HCT116 (cell line): ENCODE data around the gene HSPA9. TPM values are rescaled to one million over a fixed set of nuclear protein-coding genes. Genes with fewer than 3 reads are reported as not detected.

Experiments
- ATAC-seq: fragments of 200-7000 bp; cut with Tn5 transposase; 2 replicates; pipeline ENCODE4 v1.9.1; 2020; ENCODE audit warnings: mild to moderate bottlenecking, moderate library complexity
- BruUV-seq: library from RNA; stranded (reverse); fragments of 400-500 nt; replicated peaks from 2 replicates; lab custom pipeline; 2021; lab: Mats Ljungman, UMichigan
- CTCF ChIA-PET: fragments of 300-600 bp; sonication (Branson Sonifier 250); formaldehyde crosslinking; loops from one replicate; lab custom pipeline; 2021; ENCODE audit warnings: antibody characterized with exemption; lab: Charles Lee
- POLR2A ChIA-PET: fragments of 300-600, 350-600 bp; sonication (Branson Sonifier 250); formaldehyde crosslinking; loops from one replicate; lab custom pipeline; 2021; ENCODE audit warnings: antibody characterized with exemption; lab: Charles Lee
- RAD21 ChIA-PET, 2 experiments: fragments of 300-600 bp; sonication (Branson Sonifier 250); formaldehyde crosslinking; loops; one replicate each; lab custom pipeline; 2023; ENCODE audit warnings: low total read pairs in 2 of 2; ENCODE audit not compliant: uncharacterized antibody in 2 of 2, unreplicated experiment in 2 of 2, low non-redundant PET in 1 of 2; lab: Charles Lee
- DNase-seq: peaks from one replicate; pipeline ENCODE4 v3.0.0-alpha.2; 2010; ENCODE audit warnings: low read depth, low spot score
- H2AFZ ChIP-seq: fragments of 200-600 bp; shearing (Covaris generic), sonication (generic); 2 replicates; pipeline ENCODE4 v1.6.1; 2017; ENCODE audit warnings: low read depth, mixed run types, mixed read lengths, antibody characterized with exemption, low read length; ENCODE audit not compliant: poor library complexity, severe bottlenecking
- H3K27ac ChIP-seq: 2 replicates; pipeline ENCODE4 v1.5.1; 2012; ENCODE audit warnings: low read depth, low read length
- H3K27me3 ChIP-seq: fragments of 200-600 bp; sonication (generic); 2 replicates; pipeline ENCODE4 v1.6.1; 2016; ENCODE audit warnings: mixed run types, low read length, mixed read lengths; ENCODE audit not compliant: insufficient read depth
- H3K36me3 ChIP-seq, 2 experiments: fragments of 200-500 bp in 1 of 2; fragments of 200-600 bp in 1 of 2; sonication (Bioruptor generic) in 1 of 2; sonication (generic) in 1 of 2; 2 replicates each; pipeline versions ENCODE4 v1.5.1 to v1.6.1; 2014 to 2016; ENCODE audit warnings: low read length in 2 of 2, inconsistent platforms in 1 of 2, mixed read lengths in 1 of 2, mixed run types in 1 of 2; ENCODE audit not compliant: insufficient read depth in 2 of 2, control insufficient read depth in 1 of 2
- H3K4me1 ChIP-seq, 2 experiments: fragments of 200-600 bp in 1 of 2; sonication (generic) in 1 of 2; 2 replicates each; pipeline versions ENCODE4 v1.5.1 to v1.6.1; 2012 to 2017; ENCODE audit warnings: low read length in 2 of 2, inconsistent platforms in 1 of 2, mild to moderate bottlenecking in 1 of 2, mixed read lengths in 1 of 2, mixed run types in 1 of 2, moderate library complexity in 1 of 2; ENCODE audit not compliant: insufficient read depth in 2 of 2, control insufficient read depth in 1 of 2
- H3K4me2 ChIP-seq: fragments of 200-600 bp; sonication (generic); 2 replicates; pipeline ENCODE4 v1.6.1; 2017; ENCODE audit warnings: mixed run types, low read length, mixed read lengths
- H3K4me3 ChIP-seq, 2 experiments: fragments of 200-600 bp in 1 of 2; sonication (generic) in 1 of 2; replicated peaks in 1 of 2; 2 replicates each; pipeline ENCODE4 v1.5.1; 2011 to 2016; ENCODE audit warnings: low read length in 2 of 2, control low read depth in 1 of 2, low read depth in 1 of 2, mild to moderate bottlenecking in 1 of 2, mixed read lengths in 1 of 2, mixed run types in 1 of 2
- H3K79me2 ChIP-seq: fragments of 200-600 bp; sonication (generic); 2 replicates; pipeline ENCODE4 v1.6.1; 2017; ENCODE audit warnings: mild to moderate bottlenecking, mixed run types, low read length, moderate library complexity, mixed read lengths; ENCODE audit not compliant: insufficient read depth
- H3K9ac ChIP-seq: fragments of 200-600 bp; sonication (generic); 2 replicates; pipeline ENCODE4 v1.6.1; 2016; ENCODE audit warnings: low read length, mixed read lengths
- H3K9me2 ChIP-seq: fragments of 200-600 bp; sonication (generic), shearing (Covaris generic); 2 replicates; pipeline ENCODE4 v1.6.1; 2017; ENCODE audit warnings: mixed run types, mild to moderate bottlenecking, moderate library complexity; ENCODE audit not compliant: insufficient read depth
- H3K9me3 ChIP-seq, 2 experiments: fragments of 200-500 bp in 1 of 2; fragments of 200-600 bp in 1 of 2; sonication (Bioruptor generic) in 1 of 2; sonication (generic) in 1 of 2; 2 replicates each; pipeline ENCODE4 v1.6.1; 2014 to 2017; ENCODE audit warnings: low read length in 2 of 2, mixed read lengths in 2 of 2, inconsistent platforms in 1 of 2, low read depth in 1 of 2, mild to moderate bottlenecking in 1 of 2, mixed run types in 1 of 2, moderate library complexity in 1 of 2; ENCODE audit not compliant: control insufficient read depth in 1 of 2, insufficient read depth in 1 of 2
- H4K20me1 ChIP-seq: fragments of 200-600 bp; sonication (generic), shearing (Covaris generic); 2 replicates; pipeline ENCODE4 v1.6.1; 2017; ENCODE audit warnings: mixed run types, mild to moderate bottlenecking, moderate library complexity; ENCODE audit not compliant: insufficient read depth
- CBX3 ChIP-seq: IDR thresholded peaks from 2 replicates; pipeline ENCODE4 v1.6.1; 2012; ENCODE audit warnings: low read depth
- CEBPB ChIP-seq: IDR thresholded peaks from 2 replicates; pipeline ENCODE4 v1.6.1; 2012; ENCODE audit warnings: low read depth
- ELF1 ChIP-seq: IDR thresholded peaks from 2 replicates; pipeline ENCODE4 v1.6.1; 2012; ENCODE audit warnings: low read depth, borderline replicate concordance
- EZH2 ChIP-seq: fragments of 200-600 bp; sonication (generic); IDR thresholded peaks from 2 replicates; pipeline ENCODE4 v1.6.1; 2017; ENCODE audit warnings: antibody characterized with exemption, mixed run types
- EZH2phosphoT487 ChIP-seq: fragments of 200-600 bp; IDR thresholded peaks from 2 replicates; pipeline ENCODE4 v1.6.1; 2018; ENCODE audit warnings: antibody characterized with exemption, borderline replicate concordance
- JUND ChIP-seq: IDR thresholded peaks from 2 replicates; pipeline ENCODE4 v1.6.1; 2012
- POLR2A ChIP-seq: IDR thresholded peaks from 2 replicates; pipeline ENCODE4 v1.7.0; 2011; ENCODE audit warnings: borderline replicate concordance; ENCODE audit not compliant: insufficient read depth, insufficient read length; ENCODE audit errors: extremely low read depth
- POLR2AphosphoS5 ChIP-seq: IDR thresholded peaks from 2 replicates; pipeline ENCODE4 v1.6.1; 2011; ENCODE audit warnings: mild to moderate bottlenecking, low read depth, low read length, moderate library complexity
- RAD21 ChIP-seq: IDR thresholded peaks from 2 replicates; pipeline ENCODE4 v1.6.1; 2012; ENCODE audit warnings: low read depth, mild to moderate bottlenecking
- SIN3A ChIP-seq: IDR thresholded peaks from 2 replicates; pipeline ENCODE4 v1.6.1; 2012; ENCODE audit warnings: low read depth
- SRF ChIP-seq: IDR thresholded peaks from 2 replicates; pipeline ENCODE4 v1.6.1; 2012; ENCODE audit warnings: low read depth
- TCF7L2 ChIP-seq: IDR thresholded peaks from 2 replicates; pipeline ENCODE4 v1.7.0; 2011; ENCODE audit warnings: borderline replicate concordance, inconsistent platforms; ENCODE audit not compliant: insufficient read depth, insufficient read length; ENCODE audit errors: extremely low read depth
- YY1 ChIP-seq: IDR thresholded peaks from 2 replicates; pipeline ENCODE4 v1.6.1; 2011; ENCODE audit warnings: low read length, low read depth, moderate library complexity, mild to moderate bottlenecking; ENCODE audit not compliant: insufficient replicate concordance; ENCODE audit errors: extremely low read depth
- ZFX ChIP-seq: fragments of 450-650 bp; IDR thresholded peaks from 2 replicates; pipeline ENCODE4 v1.6.1; 2017
- intact Hi-C: fragments of 100-400 bp; cut with micrococcal nuclease; formaldehyde crosslinking; loops from 2 replicates; pipeline ENCODE4 v1.10.0; 2022
- total RNA-seq: library from RNA; stranded (reverse); gene quantifications from one replicate; pipeline ENCODE4 v1.2.1, GENCODE V29; 2021; ENCODE audit not compliant: unreplicated experiment
- TF ChIP-seq, protein P1 (sequence below): IDR thresholded peaks from 2 replicates; pipeline ENCODE4 v1.6.1; 2011; ENCODE audit warnings: mild to moderate bottlenecking, low read length, moderate library complexity; ENCODE audit not compliant: insufficient replicate concordance; ENCODE audit errors: extremely low read depth
- TF ChIP-seq, protein P2 (sequence below): IDR thresholded peaks from 2 replicates; pipeline ENCODE4 v1.6.1; 2012; ENCODE audit warnings: low read depth
- TF ChIP-seq, protein P3 (sequence below): IDR thresholded peaks from 2 replicates; pipeline ENCODE4 v1.6.1; 2012
- TF ChIP-seq, protein P4 (sequence below): IDR thresholded peaks from 2 replicates; pipeline ENCODE4 v1.6.1; 2012
- TF ChIP-seq, protein P5 (sequence below), 3 experiments: fragments of 200-600 bp in 1 of 3; sonication (generic) in 1 of 3; IDR thresholded peaks in 2 of 3; conservative IDR thresholded peaks in 1 of 3; 2 replicates each; pipeline ENCODE4 v1.5.1; 2012 to 2017; ENCODE audit warnings: low read depth in 2 of 3, low read length in 2 of 3, antibody characterized with exemption in 1 of 3, borderline replicate concordance in 1 of 3, control low read depth in 1 of 3, mild to moderate bottlenecking in 1 of 3, mixed read lengths in 1 of 3, mixed run types in 1 of 3, moderate library complexity in 1 of 3; ENCODE audit not compliant: insufficient read depth in 1 of 3

Gene HSPA9
- total RNA-seq, 1 experiment from 2014 or later: 486 TPM

DNA sequence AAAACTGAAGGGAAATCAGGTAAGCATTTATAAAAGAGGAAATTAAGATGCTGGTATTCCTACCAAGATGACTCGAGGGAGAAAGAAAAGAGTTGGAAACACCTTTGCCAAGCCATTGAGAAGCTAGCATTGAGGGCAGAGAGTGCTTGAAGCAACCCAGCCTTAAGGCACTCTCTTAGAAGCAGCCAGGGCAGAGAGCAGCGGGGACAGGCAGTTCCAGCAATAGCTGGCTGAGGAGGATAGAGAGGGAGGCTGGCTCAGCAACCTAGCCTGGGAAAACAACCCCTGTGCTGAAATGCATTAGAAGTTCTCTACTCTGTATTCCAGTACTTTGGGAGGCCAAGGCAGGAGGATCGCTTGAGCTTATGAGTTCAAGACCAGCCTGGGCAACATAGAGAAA lies 40.3 kb upstream of the HSPA9 start:
- Histone ChIP-seq H3K4me1 (no peaks in the 10 kb centered on the region), H2AFZ (no peak overlapping the region), H4K20me1 (no peaks in the 10 kb centered on the region), H3K4me3 (no peak overlapping the region), H3K79me2 (no peaks in the 10 kb centered on the region), H3K4me2 (no peak overlapping the region), H3K9ac (no peak overlapping the region), H3K27ac (no peak overlapping the region), H3K9me3 (no peaks in the 10 kb centered on the region), H3K27me3 (no peaks in the 10 kb centered on the region), H3K36me3 (no peaks in the 10 kb centered on the region), H3K9me2 (no peaks in the 10 kb centered on the region)
- no peak for ATAC-seq
- RAD21 ChIA-PET: no interaction called here
- POLR2A ChIA-PET: no interaction called here
- intact Hi-C loops: no loop called here
- no peak for DNase-seq
- CTCF ChIA-PET: no interaction called here
- no TSS peak for BruUV-seq
- TF ChIP-seq, protein P1, sequence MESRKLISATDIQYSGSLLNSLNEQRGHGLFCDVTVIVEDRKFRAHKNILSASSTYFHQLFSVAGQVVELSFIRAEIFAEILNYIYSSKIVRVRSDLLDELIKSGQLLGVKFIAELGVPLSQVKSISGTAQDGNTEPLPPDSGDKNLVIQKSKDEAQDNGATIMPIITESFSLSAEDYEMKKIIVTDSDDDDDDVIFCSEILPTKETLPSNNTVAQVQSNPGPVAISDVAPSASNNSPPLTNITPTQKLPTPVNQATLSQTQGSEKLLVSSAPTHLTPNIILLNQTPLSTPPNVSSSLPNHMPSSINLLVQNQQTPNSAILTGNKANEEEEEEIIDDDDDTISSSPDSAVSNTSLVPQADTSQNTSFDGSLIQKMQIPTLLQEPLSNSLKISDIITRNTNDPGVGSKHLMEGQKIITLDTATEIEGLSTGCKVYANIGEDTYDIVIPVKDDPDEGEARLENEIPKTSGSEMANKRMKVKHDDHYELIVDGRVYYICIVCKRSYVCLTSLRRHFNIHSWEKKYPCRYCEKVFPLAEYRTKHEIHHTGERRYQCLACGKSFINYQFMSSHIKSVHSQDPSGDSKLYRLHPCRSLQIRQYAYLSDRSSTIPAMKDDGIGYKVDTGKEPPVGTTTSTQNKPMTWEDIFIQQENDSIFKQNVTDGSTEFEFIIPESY: no peak
- no peak for TF ChIP-seq JUND
- no peak for TF ChIP-seq RAD21
- no peak for TF ChIP-seq EZH2phosphoT487
- TF ChIP-seq CEBPB: no peak
- no peak for TF ChIP-seq YY1
- TF ChIP-seq, protein P2, sequence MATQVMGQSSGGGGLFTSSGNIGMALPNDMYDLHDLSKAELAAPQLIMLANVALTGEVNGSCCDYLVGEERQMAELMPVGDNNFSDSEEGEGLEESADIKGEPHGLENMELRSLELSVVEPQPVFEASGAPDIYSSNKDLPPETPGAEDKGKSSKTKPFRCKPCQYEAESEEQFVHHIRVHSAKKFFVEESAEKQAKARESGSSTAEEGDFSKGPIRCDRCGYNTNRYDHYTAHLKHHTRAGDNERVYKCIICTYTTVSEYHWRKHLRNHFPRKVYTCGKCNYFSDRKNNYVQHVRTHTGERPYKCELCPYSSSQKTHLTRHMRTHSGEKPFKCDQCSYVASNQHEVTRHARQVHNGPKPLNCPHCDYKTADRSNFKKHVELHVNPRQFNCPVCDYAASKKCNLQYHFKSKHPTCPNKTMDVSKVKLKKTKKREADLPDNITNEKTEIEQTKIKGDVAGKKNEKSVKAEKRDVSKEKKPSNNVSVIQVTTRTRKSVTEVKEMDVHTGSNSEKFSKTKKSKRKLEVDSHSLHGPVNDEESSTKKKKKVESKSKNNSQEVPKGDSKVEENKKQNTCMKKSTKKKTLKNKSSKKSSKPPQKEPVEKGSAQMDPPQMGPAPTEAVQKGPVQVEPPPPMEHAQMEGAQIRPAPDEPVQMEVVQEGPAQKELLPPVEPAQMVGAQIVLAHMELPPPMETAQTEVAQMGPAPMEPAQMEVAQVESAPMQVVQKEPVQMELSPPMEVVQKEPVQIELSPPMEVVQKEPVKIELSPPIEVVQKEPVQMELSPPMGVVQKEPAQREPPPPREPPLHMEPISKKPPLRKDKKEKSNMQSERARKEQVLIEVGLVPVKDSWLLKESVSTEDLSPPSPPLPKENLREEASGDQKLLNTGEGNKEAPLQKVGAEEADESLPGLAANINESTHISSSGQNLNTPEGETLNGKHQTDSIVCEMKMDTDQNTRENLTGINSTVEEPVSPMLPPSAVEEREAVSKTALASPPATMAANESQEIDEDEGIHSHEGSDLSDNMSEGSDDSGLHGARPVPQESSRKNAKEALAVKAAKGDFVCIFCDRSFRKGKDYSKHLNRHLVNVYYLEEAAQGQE: no peak
- TF ChIP-seq, protein P3, sequence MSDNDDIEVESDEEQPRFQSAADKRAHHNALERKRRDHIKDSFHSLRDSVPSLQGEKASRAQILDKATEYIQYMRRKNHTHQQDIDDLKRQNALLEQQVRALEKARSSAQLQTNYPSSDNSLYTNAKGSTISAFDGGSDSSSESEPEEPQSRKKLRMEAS: no peak
- TF ChIP-seq, protein P4, sequence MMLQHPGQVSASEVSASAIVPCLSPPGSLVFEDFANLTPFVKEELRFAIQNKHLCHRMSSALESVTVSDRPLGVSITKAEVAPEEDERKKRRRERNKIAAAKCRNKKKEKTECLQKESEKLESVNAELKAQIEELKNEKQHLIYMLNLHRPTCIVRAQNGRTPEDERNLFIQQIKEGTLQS: no peak
- TF ChIP-seq SIN3A: no peak
- no peak for TF ChIP-seq EZH2
- no peak for TF ChIP-seq ELF1
- no peak for TF ChIP-seq CBX3
- TF ChIP-seq POLR2A: no peak
- no peak for TF ChIP-seq ZFX
- TF ChIP-seq, protein P5, sequence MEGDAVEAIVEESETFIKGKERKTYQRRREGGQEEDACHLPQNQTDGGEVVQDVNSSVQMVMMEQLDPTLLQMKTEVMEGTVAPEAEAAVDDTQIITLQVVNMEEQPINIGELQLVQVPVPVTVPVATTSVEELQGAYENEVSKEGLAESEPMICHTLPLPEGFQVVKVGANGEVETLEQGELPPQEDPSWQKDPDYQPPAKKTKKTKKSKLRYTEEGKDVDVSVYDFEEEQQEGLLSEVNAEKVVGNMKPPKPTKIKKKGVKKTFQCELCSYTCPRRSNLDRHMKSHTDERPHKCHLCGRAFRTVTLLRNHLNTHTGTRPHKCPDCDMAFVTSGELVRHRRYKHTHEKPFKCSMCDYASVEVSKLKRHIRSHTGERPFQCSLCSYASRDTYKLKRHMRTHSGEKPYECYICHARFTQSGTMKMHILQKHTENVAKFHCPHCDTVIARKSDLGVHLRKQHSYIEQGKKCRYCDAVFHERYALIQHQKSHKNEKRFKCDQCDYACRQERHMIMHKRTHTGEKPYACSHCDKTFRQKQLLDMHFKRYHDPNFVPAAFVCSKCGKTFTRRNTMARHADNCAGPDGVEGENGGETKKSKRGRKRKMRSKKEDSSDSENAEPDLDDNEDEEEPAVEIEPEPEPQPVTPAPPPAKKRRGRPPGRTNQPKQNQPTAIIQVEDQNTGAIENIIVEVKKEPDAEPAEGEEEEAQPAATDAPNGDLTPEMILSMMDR (IDR thresholded peaks at IDR 0.05 in 2 of 3, conservative IDR thresholded peaks at IDR 0.05 in 1 of 3; ENCODE audit: borderline replicate concordance in 1 of 3, insufficient read depth in 1 of 3, low read depth in 2 of 3, low read length in 2 of 3): no peak
- TF ChIP-seq SRF: no peak
- TF ChIP-seq POLR2AphosphoS5: no peak
- TF ChIP-seq TCF7L2: no peak
